Stimulated activated CD4-positive, alpha-beta T cell treated with anti-CD3 and anti-CD28 coated beads, Interleukin-12 subunit alpha, Interleukin-12 subunit beta, amount 100 ng/mL, for 4 hours (primary cell): ENCODE measurements around the gene GGCT.

Experiments
- DNase-seq: peaks from one replicate; pipeline ENCODE4 v3.0.0-alpha.2; 2020

GGCT gene

DNA sequence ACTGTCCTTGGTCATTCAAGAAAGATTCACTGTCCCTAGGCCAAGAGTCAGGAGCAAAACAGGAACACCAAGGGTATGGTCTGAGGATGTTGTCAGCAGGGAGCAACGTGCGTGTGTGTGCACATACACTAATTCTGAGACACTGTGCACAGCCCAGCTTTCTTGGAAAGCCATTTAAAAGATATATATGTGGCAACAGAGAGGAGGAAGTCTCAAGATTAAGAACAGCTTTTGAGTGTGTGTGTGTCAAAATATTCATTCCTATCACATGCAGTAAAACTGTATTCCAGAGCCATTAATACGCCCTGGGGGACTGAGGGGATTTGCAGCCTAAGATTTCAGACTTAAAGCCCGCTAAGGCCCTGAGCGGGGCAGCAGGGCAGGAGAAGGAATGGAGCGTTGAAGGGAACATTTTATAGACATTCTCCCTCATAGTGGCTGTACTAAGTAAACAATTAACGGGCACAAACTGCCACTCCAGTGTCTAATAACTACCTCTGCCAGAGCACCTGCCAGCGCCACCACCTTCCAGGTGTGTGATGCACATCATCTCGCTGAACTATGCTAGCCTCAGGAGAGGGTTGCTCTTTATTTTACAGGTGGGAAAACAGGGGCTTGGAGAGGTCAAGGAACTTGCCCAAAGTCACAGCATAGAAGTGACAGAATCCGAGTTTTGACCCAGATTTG lies 28.0 kb downstream of the GGCT start:
- DNase-seq: no peak

DNA sequence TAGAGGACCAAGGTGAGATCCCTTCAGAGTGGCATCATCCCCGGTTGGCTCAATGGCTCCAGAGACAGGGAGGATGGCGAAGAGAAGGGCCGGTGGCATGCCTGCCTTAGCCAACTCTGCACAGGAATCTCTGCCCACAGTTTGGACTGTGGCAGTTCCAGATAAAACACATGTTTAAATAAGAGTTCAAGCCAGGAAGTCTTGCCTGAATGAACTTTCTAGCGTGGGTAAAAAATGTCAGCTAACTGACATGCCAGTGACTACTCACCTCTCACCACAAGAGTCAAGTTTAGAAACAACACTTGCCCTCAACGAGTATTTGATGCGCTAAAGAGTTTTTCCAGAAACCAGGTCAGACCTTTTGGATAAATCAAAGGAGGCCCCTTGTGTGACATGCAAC lies 29.0 kb downstream of the GGCT start:
- no peak for DNase-seq

DNA sequence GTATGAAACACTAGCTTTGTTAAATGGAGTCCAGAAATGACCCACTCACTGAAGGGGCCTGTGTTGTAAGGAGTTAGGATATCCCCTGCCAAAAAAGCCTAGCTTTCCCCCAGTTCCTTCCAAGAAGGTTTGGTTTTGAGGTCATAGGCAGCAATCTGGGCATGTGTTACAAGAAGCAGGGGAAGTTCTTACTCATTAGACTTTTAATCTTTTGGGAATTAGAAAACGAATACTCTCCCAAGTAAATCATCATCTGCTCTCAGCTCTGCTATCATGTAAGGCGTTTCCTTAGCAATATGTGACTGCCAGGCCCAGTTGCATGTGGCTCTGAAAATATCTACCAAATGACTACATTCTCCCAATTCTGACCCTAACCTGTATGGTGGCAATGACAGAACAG lies 29.7 kb downstream of the GGCT start:
- no peak for DNase-seq

DNA sequence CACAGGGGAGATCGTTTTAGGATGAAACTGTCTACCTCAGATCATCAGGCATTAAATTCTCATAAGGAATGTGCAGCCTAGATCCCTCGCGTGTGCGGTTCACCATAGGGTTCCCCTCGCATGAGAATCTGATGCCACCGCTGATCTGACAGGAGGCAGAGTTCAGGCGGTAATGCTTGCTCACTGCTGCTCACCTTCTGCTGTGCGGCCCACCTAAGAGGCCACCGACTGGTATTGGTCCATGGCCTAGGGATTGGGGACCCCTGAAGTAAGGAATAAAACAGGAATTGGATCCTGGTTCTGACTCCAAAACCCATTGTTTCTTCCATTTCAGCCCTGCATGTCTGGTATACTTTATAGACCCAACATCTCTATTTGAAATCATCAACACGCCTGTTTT lies 30.1 kb downstream of the GGCT start:
- no peak for DNase-seq

DNA sequence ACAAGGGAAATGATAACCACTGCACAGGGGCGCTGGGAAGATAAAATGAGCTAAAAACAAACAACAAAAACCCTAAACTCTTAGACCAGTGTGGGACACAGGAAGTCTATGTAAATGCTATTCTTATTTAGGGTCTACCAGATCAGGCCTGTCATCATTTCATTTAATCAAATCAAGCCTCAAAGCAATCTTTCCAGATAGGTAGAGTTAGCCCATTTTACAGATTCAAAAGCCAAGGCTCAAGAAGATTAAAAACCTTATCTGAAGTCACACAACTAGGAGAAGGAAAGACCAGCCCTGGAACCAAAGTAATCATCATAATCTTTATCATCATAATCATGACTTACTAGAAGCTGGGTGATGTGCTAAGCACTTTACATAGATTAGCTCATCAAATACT lies 30.7 kb downstream of the GGCT start:
- DNase-seq: no peak

DNA sequence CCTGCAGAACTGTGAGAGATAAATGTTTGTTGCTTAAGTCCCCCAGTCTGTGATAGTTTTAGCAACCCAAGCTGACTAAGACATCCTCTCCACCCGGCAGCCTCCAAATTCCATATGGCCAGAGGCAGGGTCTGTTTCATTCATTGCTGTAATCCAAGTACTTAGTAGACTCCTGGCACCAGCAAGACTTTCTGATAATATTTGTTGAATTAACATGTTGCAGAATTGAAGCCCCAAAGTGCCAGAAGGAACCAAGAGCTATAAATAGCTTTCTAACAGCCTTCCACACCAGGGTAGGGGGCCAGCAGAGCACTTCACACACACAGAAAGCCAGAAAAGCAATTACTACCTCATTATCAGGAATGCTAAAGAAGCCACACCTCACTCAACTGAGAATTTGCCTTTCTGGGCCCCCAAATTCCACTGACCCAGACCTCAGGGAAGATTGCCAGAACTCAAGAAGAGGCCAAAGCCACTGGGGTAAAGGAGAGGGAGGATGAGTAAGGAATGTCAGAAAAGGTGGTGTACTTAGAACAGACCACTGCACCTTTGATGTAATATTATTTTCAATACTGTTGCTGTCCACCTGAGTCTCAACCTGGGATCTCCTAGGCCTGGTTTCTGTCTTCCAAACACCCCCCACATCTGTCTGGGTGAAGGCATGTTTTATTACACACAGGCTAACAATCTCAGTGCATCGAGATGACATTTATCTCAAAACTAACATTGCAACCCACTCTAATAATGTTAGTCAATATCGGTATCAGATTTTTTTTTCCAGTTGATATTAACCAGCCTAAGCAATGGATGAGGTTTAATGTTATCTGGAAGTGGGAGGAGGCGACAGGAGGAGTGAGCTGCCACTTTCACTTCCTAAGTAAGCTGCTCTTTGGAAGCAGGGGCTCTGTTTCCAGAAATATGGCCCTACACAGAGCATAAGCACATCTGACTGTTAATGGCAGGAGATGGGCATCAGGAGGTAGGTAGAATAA lies 31.5 kb downstream of the GGCT start:
- DNase-seq: no peak

DNA sequence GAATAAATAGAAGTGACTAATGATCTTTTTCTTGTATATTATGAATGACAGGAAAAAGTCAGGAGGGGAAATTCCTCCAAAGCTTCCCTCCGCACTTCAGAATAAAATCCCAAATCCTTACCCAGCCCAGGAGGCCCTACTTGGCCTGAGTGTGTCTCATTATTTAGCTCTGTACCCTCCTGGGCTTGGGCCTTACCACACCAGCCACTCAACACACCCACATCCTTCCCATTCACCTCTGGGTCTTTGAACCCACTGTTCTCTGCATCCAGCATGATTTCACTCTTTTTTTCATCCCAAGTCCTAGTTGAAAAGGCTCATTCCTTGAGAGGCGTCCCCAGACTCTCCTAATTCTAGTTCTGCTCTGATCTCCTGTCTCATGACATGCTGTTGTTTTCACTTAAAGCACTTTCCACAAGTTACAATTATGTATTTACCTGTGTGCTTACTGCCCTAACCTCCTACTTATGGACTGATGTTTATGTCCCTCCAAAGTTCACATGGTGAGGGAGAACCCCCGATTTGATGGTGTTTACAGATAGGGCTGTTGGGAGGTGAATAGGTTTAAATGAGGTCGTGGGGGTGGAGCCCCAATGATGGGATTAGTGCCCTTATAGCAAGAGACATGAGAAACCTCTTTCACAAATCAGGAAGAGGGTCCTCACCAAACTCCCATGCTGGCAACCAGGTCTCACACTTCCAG lies 32.4 kb downstream of the GGCT start:
- DNase-seq: no peak

DNA sequence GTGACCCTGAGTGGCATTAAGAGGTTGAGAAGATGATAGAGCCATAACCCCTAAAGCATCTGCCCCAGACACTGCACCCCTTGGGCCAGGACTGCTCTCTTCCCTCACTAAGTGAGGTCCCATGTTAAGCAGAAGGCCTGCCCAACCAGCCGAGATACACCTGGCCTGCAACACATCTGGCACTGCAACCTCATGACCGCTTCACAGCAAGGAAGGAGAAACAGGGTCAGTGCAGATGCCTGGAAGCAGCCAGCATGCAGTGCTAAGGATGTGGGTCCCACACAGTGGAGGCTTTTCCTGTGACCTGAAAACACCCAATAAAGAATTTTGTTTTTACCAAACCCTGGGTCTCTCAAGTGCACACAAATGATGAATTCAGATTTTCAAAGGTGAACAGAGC lies 33.4 kb downstream of the GGCT start:
- no peak for DNase-seq

DNA sequence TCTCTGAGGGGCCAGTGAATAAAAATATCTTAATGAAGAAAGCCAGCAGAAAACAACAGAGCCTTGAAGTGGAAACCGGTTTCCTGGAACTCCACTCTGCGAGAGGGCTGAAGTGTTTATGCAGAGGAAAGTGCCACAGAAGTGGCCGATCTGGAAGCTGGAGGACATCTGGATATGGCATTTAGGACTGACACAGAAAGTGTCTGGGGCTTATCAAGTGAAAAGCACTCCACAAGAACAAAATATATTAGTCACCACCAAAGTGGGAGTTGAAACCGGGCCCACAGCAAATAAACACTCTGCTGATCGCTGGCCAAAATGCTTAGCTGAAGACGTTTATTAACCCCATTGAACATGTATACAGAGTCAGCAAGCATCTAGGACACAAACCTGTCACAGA lies 33.9 kb downstream of the GGCT start:
- no peak for DNase-seq

DNA sequence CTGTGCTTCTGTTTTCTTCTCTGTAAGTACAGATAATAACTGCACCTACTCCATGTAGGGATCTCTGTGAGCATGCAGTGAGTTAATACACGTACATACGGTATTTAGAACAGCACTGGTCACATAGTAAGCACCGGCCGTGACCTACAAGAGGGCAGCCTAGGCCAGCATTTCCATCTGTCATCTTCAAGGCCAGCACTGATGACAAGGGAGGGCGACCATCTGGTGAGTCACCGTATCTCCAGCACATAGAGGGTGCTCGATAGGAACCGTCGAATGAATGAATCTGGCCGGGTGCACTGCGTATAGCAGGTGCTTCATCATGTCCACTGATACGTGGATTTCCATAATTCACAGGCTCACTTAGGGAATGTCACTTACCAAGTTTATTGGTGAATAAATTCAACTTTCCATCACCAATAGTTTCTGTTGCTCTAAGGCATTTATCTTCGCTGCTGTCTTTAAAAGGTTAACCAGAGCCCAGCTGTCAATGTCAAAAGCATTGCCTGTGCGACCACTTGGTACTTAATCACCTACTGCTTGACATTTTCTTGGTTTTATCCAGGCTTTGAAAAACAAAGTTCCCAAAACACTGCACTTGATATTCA lies 34.4 kb downstream of the GGCT start:
- DNase-seq: no peak

DNA sequence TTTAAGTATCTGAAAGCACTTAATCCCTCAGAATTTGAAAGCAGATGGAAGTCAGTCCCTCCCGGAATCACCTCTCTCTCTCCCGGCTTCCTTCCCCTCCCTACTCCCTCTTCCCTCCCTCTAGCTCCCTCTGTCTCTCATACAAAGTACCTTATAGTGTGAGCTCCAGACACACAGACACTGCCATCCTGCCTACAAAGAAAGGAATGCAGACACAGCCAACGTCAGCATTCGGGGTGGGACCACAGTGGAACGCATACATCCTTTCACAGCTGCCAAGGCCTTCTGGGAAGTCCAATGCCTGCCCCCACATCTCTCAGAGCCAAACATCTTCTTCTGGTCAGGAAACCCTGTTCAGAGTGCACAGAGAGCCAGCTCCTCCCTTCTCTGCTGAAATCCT lies 35.3 kb downstream of the GGCT start:
- DNase-seq: no peak

DNA sequence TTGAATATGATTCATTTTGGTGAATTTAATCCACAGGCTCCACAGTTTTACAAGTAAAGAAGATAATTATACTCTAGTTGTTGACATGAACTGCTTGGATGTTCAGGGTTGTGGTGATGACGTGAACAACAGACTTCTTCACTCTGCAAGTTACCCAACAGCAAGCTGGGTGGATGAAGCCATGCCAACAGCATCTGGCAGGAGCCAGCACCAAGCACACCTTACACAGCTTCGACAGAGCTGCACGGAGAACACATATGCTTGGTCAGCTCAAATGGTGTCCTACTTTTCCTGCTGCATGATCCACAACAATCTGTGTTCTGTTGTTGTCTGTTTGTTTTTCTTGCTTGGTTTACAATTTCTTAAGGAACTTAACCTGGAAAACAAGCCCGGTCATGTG lies 35.8 kb downstream of the GGCT start:
- DNase-seq: no peak

DNA sequence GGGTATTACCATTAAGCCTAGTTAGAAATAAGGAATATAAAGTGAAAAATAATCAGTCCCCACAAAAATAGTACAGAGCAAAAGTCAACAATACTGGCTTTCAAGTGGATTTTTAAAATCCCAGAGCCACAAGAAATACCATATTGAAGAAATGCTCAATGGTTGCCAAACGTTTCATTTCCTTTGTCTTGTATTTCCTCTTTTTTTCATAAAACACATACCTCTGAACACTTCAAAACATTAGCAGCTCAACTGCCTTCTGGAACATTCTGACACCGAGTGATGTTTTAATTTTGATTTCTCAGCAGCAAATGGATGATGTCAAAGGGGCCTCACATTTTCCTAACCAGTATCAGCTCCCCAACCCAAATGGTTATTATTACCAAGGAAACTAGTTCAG lies 36.6 kb downstream of the GGCT start:
- DNase-seq: no peak

DNA sequence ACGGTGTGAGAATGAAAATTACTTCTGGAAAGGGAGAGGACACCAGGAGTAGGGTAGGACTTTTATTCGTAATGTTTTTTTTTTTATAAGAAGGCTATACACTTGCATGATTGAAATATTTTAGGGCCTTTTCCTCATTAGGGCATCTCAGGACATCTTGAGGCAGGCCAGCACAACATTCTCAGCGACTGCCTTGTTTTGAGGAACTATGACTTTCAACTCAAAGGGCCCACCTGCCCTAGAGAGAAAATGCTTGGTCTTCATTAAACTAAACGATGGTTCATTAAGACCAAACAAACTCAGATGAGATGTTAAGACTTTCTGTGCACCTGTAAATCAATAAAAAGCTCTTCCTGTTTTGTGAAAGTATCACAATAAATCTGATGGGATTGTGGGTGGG lies 37.4 kb downstream of the GGCT start:
- no peak for DNase-seq

DNA sequence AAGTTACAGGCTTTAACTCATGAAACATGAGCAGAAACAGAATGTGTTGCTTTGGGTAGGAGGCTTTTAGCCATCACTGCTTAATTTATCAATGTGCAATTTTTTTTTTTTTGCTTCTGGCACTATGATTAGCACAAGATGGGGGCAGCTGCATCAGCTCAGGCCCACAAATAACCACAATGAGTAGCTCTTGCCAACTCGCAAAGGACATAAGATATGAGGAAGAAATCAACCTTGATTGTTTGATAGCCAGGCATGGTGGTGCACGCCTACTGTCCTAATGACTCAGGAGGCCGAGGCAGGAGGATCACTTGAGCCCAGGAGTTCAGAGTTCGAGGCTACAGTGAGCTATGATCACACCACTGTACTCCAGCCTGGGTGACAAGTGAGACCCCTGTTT lies 38.4 kb downstream of the GGCT start:
- DNase-seq: no peak

DNA sequence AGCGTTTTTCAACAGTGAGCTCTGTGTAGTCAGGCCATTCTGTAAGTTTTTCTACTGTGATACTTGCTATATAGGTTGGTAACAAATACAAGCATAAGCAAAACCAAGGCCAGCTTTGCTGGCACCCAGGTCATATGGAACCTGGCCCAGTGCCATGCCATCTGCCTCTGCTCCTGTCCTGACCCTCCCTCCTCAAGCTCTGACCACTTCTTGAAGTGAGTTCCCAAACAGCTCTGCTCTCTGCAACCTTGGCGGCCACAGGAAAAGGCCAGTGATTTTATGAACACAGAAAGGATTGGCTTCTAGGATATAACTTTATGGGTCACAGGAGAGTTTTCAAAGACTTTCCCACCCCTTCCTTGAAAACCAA lies 38.8 kb downstream of the GGCT start:
- DNase-seq: no peak

DNA sequence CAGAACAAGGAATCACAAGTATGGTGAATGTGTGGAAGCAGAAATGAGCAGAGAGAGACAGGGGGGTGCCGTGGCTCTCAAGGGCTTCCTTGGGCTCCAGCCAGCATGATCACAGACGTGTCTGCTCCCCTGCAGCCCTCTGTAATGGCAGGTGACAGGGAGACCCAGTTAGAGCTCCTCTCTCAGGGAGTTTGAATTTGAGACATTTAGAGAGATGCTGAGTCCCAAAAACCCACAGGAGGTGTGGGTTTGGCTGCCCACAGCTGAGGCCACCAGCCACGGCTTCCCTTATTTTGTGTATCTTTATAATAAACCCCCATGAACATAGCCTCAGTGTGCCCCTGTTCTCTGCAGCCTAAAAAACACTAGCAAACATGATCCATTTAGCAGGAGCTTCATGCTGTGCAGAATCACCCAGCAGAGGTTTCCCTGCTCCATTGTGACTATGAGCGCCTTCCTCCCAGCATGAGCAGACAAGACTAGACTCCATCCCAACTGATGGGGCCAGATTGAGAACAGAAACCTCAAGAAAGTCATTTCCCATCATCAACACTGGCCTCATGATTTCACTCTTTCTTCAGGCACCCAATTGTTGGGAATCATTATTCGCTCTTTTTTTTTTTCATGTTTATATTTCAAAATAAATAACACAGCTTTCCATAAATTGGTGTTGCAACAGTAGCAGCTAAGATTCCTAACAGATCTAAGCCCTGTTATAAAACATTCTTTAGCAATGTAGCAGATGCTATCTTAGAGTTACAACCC lies 39.4 kb downstream of the GGCT start:
- DNase-seq: no peak

DNA sequence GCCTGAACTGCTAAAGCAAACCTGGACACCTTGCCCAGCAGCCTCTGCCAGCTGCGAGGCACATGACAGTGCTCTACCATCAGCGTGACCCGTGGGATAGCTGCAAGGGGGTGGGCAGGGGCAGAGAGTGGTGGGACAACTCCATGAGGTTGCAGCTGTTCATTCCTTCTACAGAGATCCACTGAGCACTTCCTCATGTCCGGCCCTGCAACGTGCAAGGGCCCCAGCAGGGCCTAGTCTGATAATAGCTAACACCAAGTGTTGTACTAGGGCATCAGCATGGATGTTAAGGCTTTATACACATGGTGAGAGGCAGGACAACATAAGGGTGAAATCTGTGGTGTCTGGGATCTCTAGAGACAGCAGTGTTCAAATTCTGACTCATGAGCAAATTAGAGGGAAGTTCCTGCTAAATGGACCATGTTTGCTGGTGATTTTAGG lies 40.4 kb downstream of the GGCT start:
- DNase-seq: no peak

DNA sequence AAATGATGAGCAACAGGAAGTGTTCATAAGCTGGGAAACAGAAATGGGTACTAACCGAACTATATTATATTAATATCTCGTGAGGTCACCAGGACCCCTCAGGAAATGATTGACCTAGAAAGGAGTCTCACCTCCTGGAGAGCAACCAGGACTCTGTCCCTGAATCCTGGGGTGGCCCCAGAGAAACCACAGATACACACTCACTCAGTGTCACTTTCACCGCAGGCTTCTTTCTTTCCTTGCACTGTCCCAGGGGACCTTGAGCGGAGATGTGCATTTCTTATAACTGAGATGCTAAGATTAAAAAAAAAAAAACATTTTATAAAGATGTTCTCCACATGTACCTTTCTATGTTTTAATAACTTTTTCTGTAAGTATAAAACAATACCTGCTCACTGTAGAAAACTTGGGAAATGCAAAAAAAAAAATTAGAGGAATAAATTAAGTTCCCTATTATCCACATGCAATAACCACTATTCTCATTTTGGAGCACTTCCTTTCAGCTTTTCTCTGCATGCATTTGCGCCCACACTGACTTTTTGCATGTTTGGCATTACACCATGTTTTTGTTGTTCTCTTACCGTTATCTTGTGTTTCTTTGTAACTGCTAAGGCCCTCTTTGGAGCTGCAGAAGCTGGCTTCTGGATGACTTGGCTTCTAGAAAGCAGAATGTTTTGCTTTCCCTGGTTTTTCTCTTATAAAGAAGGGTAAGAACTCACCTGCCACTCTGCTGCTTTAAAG lies 41.1 kb downstream of the GGCT start:
- no peak for DNase-seq

DNA sequence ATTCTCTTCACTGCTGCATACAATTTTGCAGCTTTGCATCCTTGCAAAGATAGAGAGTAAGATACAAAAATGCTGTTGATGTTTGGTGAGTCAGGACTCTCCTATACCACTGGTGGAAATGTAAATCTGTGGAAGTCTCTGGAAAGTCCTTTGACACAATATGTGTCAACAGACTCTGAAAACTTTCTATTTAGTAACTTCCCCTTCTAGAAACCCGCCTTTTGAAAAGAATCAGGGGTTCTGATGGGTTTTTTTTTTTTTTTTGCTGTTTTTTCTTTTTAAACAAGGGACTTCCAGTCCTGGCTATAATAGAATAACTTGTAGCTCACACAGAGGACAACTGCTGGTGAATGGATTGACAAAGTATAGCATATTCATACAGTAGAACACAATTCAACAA lies 42.5 kb downstream of the GGCT start:
- no peak for DNase-seq

DNA sequence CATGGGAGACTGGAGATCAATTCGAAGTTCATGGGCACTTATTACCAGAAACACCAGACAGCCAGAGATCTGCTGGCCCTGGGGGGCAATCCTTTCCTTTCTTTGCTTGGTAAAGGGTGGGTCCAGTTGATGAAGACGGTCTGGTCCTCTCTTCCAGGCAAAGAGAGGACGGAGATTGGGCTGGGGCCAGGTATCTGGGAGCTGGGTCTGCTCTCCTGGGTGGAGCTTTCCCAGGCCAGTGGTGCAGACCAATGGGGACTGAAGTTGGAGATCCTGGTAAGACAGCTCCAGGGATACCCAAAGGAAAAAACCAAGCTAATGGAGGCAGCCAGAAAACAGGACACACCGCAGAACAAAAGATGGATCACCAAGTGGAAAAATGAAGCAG lies 44.4 kb downstream of the GGCT start:
- no peak for DNase-seq
